ENCODE results near the gene PPP2R2D.

PPP2R2D gene

DNA sequence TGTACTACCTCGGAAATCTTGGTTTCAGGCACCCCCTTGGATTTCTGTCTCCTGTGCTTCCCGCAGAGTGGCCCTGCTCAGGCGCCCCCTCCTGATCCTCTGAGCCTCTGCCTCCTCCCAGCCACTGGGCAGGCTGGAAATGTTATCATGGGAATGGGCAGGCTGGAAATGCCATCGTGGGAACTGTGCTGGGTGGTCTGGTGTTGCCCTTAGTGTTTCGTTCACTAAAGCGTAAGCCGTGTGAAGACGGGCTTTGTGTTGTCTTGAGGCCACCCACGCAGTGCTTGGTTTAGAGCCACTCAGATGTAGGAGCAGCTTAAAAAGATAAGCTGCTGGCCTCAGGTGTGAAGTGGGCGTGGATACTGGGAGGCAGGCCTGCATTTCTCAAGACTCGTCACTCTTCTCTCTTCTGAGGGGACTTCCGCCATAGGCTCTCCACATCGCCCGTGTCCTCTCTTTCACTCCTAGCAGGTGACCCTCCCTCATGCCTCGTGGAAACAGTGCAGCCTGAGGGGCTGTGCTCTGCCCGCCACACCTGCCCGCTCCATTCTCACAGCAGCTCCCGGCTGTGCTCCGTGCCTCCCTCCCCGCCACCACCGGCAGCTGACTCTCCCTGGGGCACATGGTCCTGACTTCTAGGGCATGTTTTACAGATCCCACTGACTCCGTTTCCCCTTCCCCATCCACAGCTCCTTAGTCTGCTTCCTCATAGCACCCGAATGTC lies 28.5 kb downstream of the PPP2R2D start:
- no peak for DNase-seq (ENCODE audit: low read depth)

GRCh38 chr10:131930150-131930549 lies 29.3 kb downstream of the PPP2R2D start:
- DNase-seq (ENCODE audit: low read depth) = no peak

DNA sequence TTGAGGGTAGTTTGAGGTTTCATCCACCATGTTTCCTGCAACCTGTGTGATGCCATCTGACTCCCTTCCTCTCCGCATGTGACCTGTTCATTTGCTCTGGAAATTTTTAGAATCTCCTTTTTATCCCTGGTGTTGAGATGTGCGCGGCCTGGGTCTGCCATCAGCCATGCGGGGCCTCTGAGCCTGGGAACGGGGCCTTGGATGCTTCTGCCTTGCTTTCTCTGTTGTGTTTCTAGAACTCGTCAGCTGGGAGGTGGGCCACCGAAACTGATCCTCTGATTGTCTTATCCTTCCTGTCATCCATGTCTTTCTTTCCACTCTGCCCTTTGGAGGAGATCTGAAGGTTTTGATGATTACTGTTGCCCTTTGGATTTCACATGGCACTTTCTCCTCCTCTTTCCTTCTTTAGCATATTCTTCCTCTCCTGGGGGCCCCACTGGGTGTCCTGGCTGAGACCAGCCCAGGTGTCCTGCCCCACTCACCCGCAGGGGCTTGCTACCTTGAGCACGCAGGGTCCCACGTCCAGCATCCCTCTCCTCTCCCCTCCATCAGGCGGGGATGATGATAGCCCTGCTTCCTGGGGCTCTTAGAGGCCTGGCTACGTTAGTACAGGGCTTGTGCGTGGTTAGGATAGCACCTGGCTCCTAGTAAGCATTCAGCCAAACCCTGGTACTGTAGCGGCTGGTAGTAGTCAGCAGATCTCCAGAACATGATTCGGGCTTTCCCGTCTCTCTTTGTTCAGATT lies 29.9 kb downstream of the PPP2R2D start:
- no peak for DNase-seq (ENCODE audit: low read depth)

- DNase-seq (ENCODE audit: low read depth) = no peak
Measured at GRCh38 chr10:131931981-131932380, 31.2 kb downstream of the PPP2R2D start.

GRCh38 chr10:131933016-131933695 lies 32.3 kb downstream of the PPP2R2D start:
- DNase-seq (ENCODE audit: low read depth) = no peak

- no peak for DNase-seq (ENCODE audit: low read depth)
Measured at GRCh38 chr10:131933696-131934086, 32.9 kb downstream of the PPP2R2D start.

DNA sequence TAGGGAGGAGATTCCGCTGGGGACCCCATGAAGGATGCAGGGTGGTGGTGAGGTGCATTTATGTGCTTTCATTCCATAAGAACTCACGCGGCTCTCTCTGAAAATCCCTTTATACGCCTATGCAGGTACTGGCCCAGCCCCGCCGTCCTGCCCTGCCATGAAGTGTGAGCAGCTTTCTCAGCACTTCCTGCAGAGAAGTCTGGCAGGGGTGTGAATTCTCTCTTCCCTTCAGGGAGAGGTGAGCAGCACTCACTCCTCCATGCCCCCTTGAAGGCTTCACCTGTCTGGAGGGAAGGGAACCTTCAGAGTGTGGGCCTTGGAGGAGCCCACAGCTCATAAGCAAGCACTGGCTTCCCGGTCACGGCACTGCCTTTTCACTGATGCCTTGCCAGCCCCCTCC lies 34.0 kb downstream of the PPP2R2D start:
- no peak for DNase-seq (ENCODE audit: low read depth)

DNA sequence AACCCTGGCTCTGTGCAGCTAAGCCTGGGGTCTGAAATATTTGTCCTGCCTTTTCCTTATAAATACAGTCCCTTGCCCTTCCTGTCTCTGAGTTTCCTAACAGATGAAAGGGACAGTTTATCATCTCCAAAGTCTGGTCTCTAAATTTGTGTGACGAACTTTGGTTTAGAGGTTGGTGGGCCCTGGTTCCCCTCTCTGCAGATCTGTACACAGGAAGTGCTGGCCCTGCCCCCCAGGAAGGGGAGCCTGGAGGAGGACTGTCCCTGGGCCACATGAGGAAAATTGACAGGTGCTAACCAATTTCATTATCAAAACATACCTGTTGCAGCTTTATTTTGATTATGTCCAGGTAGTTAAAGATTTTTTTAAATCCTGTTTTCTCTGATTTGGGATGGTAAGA lies 34.5 kb downstream of the PPP2R2D start:
- no peak for DNase-seq (ENCODE audit: low read depth)

- DNase-seq (ENCODE audit: low read depth) = peak; percentile 31
Measured at GRCh38 chr10:131936294-131936693, 35.5 kb downstream of the PPP2R2D start.

DNA sequence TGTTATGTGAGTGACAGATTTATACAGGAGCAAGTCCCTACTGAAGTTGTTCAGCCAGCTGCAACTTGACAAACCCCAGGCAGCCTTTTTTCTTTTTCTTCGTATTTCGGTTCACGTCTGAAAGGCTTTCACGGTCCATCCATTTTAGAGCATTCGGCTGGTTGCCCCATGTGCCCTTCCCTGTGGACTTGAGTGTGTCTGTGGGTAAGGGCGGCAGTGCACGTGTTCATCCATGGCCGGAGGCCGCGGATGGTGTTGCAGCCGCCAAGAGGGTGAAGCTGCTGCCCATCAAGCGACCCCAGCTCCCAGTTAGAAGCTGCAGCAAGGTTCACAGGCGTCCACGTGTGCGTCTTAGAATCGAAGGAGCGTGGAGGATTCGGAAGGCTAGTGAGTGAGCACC lies 35.9 kb downstream of the PPP2R2D start:
- no peak for DNase-seq (ENCODE audit: low read depth)

- DNase-seq (ENCODE audit: low read depth) = no peak
Measured at GRCh38 chr10:131937836-131938235, 37.0 kb downstream of the PPP2R2D start.

- DNase-seq (ENCODE audit: low read depth) = peak; percentile 46
Measured at GRCh38 chr10:131938681-131939080, 37.9 kb downstream of the PPP2R2D start.

DNA sequence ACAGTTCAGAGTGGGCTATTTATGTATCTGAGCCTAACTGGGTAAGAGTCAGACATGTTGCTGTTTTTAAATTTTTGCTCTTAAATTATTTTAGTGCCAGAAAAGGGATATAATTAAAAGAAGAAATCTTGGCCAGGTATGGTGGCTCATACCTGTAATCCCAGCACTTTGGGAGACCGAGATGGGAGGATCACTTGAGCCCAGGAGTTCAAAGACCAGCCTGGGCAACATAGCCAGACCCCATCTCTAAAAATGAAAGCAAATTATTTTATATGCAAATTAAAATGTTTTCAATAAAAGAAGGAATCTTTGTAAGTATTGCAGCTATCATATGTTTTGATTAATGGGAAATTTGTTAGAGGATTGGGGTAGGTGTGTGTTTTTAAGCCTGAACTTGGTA lies 41.6 kb downstream of the PPP2R2D start:
- no peak for DNase-seq (ENCODE audit: low read depth)

GRCh38 chr10:131943021-131943814 lies 42.4 kb downstream of the PPP2R2D start:
- DNase-seq (ENCODE audit: low read depth) = no peak

DNA sequence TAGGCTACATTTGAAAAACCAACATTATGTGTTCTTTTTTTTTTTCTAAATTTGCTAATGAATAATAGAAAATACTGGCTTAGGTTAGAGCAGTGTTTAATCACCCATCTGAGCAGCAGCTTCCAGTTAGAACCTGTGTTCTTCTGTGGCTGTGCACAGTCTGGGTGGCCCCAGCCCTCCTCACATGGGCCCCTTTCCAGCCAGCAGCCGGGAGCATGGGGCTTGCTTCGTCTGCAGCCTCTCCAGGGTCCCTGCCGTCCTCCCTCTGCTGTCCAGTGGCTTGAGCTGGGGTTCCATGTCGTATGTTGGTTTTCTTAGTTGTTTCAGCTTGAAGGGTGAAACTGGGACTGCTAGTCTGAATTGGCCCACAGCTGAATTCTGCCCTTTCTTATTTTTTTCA lies 43.6 kb downstream of the PPP2R2D start:
- DNase-seq (ENCODE audit: low read depth) = no peak

DNA sequence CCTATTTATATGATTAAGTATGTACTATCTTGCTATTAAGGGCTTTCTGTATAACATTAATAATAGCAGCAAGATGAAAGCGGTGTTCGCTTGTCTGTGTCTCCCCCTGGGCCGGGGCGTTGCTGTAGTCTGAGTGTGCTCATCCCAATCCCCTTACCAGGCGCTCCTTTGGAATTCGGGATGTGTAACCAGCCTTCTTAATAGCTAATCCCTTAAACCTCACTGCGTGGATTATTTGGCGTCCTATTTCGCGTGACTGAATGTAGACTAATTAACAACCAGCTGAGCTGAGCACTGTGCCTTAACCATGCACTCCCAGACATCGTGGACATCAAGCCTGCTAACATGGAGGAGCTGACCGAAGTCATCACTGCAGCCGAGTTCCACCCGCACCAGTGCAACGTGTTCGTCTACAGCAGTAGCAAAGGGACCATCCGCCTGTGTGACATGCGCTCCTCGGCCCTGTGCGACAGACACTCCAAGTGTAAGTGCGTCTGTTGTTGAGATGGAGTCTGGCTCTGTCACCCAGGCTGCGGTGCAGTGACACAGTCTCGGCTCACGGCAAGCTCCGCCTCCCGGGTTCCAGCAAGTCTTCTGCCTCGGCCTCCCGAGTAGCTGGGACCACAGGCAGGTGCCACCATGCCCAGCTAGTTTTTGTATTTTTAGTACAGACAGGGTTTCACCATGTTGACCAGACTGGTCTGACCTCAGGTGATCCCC lies 44.3 kb downstream of the PPP2R2D start:
- no peak for DNase-seq (ENCODE audit: low read depth)

DNA sequence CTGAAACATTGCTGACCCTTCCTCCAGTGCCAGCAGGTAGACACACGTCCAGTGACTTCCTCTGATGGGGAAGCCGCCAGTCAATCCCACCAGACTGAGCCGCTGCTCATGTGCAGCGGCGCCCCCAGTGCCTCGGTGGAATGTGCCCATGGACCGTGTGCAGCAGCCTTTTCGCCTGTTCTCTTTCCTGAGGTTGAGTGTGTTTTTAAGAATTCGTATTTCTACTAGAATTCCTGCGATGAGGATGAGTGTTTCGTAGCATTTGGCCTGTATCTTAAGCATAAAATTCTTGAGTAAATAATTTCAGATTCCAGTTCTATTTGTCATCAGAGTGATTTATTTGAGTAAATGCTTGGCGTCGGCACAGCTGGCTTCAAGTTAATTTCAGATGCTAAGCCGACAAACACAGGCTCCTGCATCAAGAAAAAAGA lies 45.5 kb downstream of the PPP2R2D start:
- peak; percentile 93 for DNase-seq (ENCODE audit: low read depth)

DNA sequence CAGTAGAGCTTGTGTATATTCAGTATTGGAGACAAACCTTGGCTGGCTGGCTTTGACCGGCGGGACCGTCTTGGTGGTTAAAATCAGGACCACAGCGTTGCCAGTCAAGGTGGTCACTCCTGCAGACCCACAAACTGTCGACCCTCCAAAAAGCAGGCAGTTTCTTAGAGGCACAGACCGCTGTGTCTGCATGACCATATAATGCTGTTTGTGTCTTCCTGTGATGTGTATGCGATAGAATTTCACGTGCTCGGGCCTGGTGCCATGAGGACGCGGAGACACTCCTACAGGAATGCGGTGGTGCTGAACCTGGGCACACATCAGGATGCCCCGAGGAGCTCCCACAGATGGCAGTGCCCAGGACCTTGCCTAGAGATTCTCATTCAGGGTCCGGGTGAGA lies 46.1 kb downstream of the PPP2R2D start:
- no peak for DNase-seq (ENCODE audit: low read depth)

GRCh38 chr10:131947631-131948347 lies 47.0 kb downstream of the PPP2R2D start:
- DNase-seq (ENCODE audit: low read depth) = peak; percentile 93

- no peak for DNase-seq (ENCODE audit: low read depth)
Measured at GRCh38 chr10:131948501-131948900, 47.7 kb downstream of the PPP2R2D start.
